ENCODE measurements around the gene POR.

DNA sequence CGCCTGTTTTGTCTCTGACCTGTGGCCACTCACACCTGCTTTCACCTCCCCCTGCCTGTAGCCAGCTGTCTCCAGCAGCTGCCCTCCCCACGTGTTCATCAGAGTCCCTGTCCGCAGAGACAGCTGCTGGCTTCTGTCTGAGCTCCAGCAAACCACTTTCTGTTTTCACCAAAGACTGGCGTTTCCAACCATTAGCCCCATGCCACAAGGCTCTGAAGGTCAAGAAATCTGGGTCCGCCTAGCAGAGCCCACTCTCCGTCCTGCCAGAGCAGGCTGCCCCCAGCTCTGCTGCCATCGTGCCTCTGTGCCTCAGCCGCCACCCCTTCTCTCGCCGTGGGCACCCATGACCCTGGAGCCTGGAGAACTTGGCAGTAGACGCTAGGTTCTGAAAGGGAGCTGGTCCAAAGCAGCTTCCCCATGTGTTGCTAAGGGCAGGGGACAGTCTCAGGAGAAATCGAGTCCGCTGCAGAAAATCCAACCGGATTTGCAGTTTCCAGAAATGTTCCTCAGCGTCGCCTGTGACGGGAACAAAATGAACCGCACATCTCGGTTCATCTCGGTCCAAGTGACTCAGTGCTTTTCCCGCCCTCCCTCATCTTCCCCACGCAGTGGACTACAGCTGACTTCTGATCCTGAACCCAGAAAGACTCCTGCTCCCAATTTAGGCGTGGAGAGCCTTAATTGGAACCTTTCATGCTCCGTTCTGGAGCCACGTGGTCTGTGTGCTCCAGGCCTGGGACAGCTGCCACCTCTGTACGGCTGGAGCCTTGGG, 51.4 kb downstream of the POR start:
- no peak for TF ChIP-seq ZNF766 (CRISPR knock-in tag; IDR thresholded peaks at IDR 0.05; ENCODE audit: borderline replicate concordance)
- TF ChIP-seq POLR2AphosphoS5 (IDR thresholded peaks at IDR 0.05; ENCODE audit: low read depth, low read length), result no peak
- TF ChIP-seq, protein P1, sequence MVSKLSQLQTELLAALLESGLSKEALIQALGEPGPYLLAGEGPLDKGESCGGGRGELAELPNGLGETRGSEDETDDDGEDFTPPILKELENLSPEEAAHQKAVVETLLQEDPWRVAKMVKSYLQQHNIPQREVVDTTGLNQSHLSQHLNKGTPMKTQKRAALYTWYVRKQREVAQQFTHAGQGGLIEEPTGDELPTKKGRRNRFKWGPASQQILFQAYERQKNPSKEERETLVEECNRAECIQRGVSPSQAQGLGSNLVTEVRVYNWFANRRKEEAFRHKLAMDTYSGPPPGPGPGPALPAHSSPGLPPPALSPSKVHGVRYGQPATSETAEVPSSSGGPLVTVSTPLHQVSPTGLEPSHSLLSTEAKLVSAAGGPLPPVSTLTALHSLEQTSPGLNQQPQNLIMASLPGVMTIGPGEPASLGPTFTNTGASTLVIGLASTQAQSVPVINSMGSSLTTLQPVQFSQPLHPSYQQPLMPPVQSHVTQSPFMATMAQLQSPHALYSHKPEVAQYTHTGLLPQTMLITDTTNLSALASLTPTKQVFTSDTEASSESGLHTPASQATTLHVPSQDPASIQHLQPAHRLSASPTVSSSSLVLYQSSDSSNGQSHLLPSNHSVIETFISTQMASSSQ (IDR thresholded peaks at IDR 0.05; ENCODE audit: low read depth), result no peak
- TF ChIP-seq, protein P1 (CRISPR knock-in tag; IDR thresholded peaks at IDR 0.05; ENCODE audit: borderline replicate concordance), result no peak
- TF ChIP-seq, protein P2, sequence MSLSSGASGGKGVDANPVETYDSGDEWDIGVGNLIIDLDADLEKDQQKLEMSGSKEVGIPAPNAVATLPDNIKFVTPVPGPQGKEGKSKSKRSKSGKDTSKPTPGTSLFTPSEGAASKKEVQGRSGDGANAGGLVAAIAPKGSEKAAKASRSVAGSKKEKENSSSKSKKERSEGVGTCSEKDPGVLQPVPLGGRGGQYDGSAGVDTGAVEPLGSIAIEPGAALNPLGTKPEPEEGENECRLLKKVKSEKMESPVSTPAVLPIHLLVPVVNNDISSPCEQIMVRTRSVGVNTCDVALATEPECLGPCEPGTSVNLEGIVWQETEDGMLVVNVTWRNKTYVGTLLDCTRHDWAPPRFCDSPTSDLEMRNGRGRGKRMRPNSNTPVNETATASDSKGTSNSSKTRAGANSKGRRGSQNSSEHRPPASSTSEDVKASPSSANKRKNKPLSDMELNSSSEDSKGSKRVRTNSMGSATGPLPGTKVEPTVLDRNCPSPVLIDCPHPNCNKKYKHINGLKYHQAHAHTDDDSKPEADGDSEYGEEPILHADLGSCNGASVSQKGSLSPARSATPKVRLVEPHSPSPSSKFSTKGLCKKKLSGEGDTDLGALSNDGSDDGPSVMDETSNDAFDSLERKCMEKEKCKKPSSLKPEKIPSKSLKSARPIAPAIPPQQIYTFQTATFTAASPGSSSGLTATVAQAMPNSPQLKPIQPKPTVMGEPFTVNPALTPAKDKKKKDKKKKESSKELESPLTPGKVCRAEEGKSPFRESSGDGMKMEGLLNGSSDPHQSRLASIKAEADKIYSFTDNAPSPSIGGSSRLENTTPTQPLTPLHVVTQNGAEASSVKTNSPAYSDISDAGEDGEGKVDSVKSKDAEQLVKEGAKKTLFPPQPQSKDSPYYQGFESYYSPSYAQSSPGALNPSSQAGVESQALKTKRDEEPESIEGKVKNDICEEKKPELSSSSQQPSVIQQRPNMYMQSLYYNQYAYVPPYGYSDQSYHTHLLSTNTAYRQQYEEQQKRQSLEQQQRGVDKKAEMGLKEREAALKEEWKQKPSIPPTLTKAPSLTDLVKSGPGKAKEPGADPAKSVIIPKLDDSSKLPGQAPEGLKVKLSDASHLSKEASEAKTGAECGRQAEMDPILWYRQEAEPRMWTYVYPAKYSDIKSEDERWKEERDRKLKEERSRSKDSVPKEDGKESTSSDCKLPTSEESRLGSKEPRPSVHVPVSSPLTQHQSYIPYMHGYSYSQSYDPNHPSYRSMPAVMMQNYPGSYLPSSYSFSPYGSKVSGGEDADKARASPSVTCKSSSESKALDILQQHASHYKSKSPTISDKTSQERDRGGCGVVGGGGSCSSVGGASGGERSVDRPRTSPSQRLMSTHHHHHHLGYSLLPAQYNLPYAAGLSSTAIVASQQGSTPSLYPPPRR (CRISPR knock-in tag; IDR thresholded peaks at IDR 0.05; ENCODE audit: borderline replicate concordance), result no peak
- TF ChIP-seq FOXK2 (IDR thresholded peaks at IDR 0.05), result no peak
- TF ChIP-seq SIX1 (CRISPR knock-in tag; IDR thresholded peaks at IDR 0.05; ENCODE audit: borderline replicate concordance), result no peak
- TF ChIP-seq POLR2A (IDR thresholded peaks at IDR 0.05; ENCODE audit: insufficient read depth in 1 of 2, low read depth in 2 of 2, low read length in 2 of 2), result no peak
- no peak for TF ChIP-seq ZNF660 (CRISPR knock-in tag; IDR thresholded peaks at IDR 0.05; ENCODE audit: borderline replicate concordance, low read depth)
- TF ChIP-seq ZNF777 (CRISPR knock-in tag; IDR thresholded peaks at IDR 0.05), result no peak
- TF ChIP-seq, protein P3, sequence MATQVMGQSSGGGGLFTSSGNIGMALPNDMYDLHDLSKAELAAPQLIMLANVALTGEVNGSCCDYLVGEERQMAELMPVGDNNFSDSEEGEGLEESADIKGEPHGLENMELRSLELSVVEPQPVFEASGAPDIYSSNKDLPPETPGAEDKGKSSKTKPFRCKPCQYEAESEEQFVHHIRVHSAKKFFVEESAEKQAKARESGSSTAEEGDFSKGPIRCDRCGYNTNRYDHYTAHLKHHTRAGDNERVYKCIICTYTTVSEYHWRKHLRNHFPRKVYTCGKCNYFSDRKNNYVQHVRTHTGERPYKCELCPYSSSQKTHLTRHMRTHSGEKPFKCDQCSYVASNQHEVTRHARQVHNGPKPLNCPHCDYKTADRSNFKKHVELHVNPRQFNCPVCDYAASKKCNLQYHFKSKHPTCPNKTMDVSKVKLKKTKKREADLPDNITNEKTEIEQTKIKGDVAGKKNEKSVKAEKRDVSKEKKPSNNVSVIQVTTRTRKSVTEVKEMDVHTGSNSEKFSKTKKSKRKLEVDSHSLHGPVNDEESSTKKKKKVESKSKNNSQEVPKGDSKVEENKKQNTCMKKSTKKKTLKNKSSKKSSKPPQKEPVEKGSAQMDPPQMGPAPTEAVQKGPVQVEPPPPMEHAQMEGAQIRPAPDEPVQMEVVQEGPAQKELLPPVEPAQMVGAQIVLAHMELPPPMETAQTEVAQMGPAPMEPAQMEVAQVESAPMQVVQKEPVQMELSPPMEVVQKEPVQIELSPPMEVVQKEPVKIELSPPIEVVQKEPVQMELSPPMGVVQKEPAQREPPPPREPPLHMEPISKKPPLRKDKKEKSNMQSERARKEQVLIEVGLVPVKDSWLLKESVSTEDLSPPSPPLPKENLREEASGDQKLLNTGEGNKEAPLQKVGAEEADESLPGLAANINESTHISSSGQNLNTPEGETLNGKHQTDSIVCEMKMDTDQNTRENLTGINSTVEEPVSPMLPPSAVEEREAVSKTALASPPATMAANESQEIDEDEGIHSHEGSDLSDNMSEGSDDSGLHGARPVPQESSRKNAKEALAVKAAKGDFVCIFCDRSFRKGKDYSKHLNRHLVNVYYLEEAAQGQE (IDR thresholded peaks at IDR 0.05; ENCODE audit: borderline replicate concordance in 1 of 2, low read depth in 1 of 2, low read length in 2 of 2), result no peak
- TF ChIP-seq, protein P4, sequence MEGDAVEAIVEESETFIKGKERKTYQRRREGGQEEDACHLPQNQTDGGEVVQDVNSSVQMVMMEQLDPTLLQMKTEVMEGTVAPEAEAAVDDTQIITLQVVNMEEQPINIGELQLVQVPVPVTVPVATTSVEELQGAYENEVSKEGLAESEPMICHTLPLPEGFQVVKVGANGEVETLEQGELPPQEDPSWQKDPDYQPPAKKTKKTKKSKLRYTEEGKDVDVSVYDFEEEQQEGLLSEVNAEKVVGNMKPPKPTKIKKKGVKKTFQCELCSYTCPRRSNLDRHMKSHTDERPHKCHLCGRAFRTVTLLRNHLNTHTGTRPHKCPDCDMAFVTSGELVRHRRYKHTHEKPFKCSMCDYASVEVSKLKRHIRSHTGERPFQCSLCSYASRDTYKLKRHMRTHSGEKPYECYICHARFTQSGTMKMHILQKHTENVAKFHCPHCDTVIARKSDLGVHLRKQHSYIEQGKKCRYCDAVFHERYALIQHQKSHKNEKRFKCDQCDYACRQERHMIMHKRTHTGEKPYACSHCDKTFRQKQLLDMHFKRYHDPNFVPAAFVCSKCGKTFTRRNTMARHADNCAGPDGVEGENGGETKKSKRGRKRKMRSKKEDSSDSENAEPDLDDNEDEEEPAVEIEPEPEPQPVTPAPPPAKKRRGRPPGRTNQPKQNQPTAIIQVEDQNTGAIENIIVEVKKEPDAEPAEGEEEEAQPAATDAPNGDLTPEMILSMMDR (CRISPR knock-in tag; IDR thresholded peaks at IDR 0.05), result no peak
- TF ChIP-seq, protein P5, sequence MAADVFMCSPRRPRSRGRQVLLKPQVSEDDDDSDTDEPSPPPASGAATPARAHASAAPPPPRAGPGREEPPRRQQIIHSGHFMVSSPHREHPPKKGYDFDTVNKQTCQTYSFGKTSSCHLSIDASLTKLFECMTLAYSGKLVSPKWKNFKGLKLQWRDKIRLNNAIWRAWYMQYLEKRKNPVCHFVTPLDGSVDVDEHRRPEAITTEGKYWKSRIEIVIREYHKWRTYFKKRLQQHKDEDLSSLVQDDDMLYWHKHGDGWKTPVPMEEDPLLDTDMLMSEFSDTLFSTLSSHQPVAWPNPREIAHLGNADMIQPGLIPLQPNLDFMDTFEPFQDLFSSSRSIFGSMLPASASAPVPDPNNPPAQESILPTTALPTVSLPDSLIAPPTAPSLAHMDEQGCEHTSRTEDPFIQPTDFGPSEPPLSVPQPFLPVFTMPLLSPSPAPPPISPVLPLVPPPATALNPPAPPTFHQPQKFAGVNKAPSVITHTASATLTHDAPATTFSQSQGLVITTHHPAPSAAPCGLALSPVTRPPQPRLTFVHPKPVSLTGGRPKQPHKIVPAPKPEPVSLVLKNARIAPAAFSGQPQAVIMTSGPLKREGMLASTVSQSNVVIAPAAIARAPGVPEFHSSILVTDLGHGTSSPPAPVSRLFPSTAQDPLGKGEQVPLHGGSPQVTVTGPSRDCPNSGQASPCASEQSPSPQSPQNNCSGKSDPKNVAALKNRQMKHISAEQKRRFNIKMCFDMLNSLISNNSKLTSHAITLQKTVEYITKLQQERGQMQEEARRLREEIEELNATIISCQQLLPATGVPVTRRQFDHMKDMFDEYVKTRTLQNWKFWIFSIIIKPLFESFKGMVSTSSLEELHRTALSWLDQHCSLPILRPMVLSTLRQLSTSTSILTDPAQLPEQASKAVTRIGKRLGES (CRISPR knock-in tag; IDR thresholded peaks at IDR 0.05; ENCODE audit: borderline replicate concordance), result no peak
